Fibroblast of skin of right quadriceps (primary cell): ENCODE data around the gene CRADD.

ENCODE experiments used
- DNase-seq: peaks from one replicate; pipeline ENCODE4 v3.0.0-alpha.2; 2013

The CRADD gene

GRCh38 chr12:93819050-93819491 lies 141.9 kb downstream of the CRADD start:
- peak; percentile 51 for DNase-seq

GRCh38 chr12:93823616-93824391 lies 146.6 kb downstream of the CRADD start:
- DNase-seq: no peak

GRCh38 chr12:93824514-93825500 lies 147.6 kb downstream of the CRADD start:
- DNase-seq: peak; percentile 28

GRCh38 chr12:93825501-93825888 lies 148.3 kb downstream of the CRADD start:
- DNase-seq: no peak

GRCh38 chr12:93825931-93826555 lies 148.9 kb downstream of the CRADD start:
- DNase-seq: peak; percentile 79

GRCh38 chr12:93827179-93827578 lies 150.0 kb downstream of the CRADD start:
- no peak for DNase-seq

GRCh38 chr12:93827669-93828068 lies 150.5 kb downstream of the CRADD start:
- DNase-seq: no peak

- DNase-seq: peak; percentile 31
Observed at GRCh38 chr12:93829016-93829415, 151.8 kb downstream of the CRADD start.

- DNase-seq: no peak
Observed at GRCh38 chr12:93831374-93831773, 154.2 kb downstream of the CRADD start.

GRCh38 chr12:93832131-93832530 lies 155.0 kb downstream of the CRADD start:
- DNase-seq: peak; percentile 40

GRCh38 chr12:93833946-93834345 lies 156.8 kb downstream of the CRADD start:
- no peak for DNase-seq

- DNase-seq: peak; percentile 32
Observed at GRCh38 chr12:93836620-93837260, 159.6 kb downstream of the CRADD start.

- no peak for DNase-seq
Observed at GRCh38 chr12:93838193-93838592, 161.0 kb downstream of the CRADD start.

- DNase-seq: peak; percentile 32
Observed at GRCh38 chr12:93839064-93839463, 161.9 kb downstream of the CRADD start.

- no peak for DNase-seq
Observed at GRCh38 chr12:93841671-93842070, 164.5 kb downstream of the CRADD start.

GRCh38 chr12:93844164-93844784 lies 167.1 kb downstream of the CRADD start:
- DNase-seq: no peak

- DNase-seq: no peak
Observed at GRCh38 chr12:93846936-93847516, 169.9 kb downstream of the CRADD start.

- DNase-seq: no peak
Observed at GRCh38 chr12:93847517-93848474, 170.6 kb downstream of the CRADD start.

- no peak for DNase-seq
Observed at GRCh38 chr12:93848523-93849101, 171.4 kb downstream of the CRADD start.

GRCh38 chr12:93849946-93850345 lies 172.8 kb downstream of the CRADD start:
- no peak for DNase-seq
